WTC11 (cell line): ENCODE measurements around the gene NDST4. TPM values are rescaled to one million over a fixed set of nuclear protein-coding genes. Genes with fewer than 3 reads are reported as not detected.

Source experiments
- ATAC-seq: fragments of 200-7000 bp; cut with Tn5 transposase; 2 replicates; pipeline ENCODE4 v1.10.0; 2021; ENCODE audit warnings: mild to moderate bottlenecking, moderate library complexity
- CTCF ChIA-PET: fragments of 300-600 bp; sonication (Branson Sonifier 250); formaldehyde crosslinking; loops from one replicate; lab custom pipeline; 2021; ENCODE audit warnings: antibody characterized with exemption; lab: Charles Lee
- POLR2A ChIA-PET: fragments of 350-600 bp; sonication (Branson Sonifier 250); formaldehyde crosslinking; loops from one replicate; lab custom pipeline; 2021; ENCODE audit warnings: antibody characterized with exemption; lab: Charles Lee
- DNase-seq: peaks from one replicate; pipeline ENCODE4 v3.0.0; 2021; ENCODE audit warnings: low spot score
- H3K27ac Mint-ChIP-seq: 2 replicates; pipeline ENCODE4 v1.8.0; 2021; ENCODE audit warnings: mixed read lengths
- H3K27me3 Mint-ChIP-seq: 2 replicates; pipeline ENCODE4 v1.8.0; 2021; ENCODE audit warnings: low read depth, mild to moderate bottlenecking, moderate library complexity, mixed read lengths
- H3K36me3 Mint-ChIP-seq: 2 replicates; pipeline ENCODE4 v1.8.0; 2021; ENCODE audit warnings: mixed read lengths
- H3K4me1 Mint-ChIP-seq: 2 replicates; pipeline ENCODE4 v1.8.0; 2022; ENCODE audit warnings: mixed read lengths
- H3K4me3 Mint-ChIP-seq: 2 replicates; pipeline ENCODE4 v1.8.0; 2021; ENCODE audit warnings: mild to moderate bottlenecking, moderate library complexity, mixed read lengths
- H3K9me3 Mint-ChIP-seq: 2 replicates; pipeline ENCODE4 v1.8.0; 2021; ENCODE audit warnings: mixed read lengths
- ARID4B ChIP-seq: sonication (generic); formaldehyde crosslinking; IDR thresholded peaks from 2 replicates; pipeline ENCODE4 v1.8.0; 2023; ENCODE audit warnings: missing genetic modification reagents, mild to moderate bottlenecking, borderline replicate concordance
- ATF1 ChIP-seq: sonication (generic); formaldehyde crosslinking; IDR thresholded peaks from 2 replicates; pipeline ENCODE4 v1.8.1; 2023; ENCODE audit warnings: mild to moderate bottlenecking, moderate library complexity, missing genetic modification reagents
- ATF2 ChIP-seq: sonication (generic); formaldehyde crosslinking; IDR thresholded peaks from 2 replicates; pipeline ENCODE4 v1.8.1; 2022; ENCODE audit warnings: low read depth, missing genetic modification reagents, borderline replicate concordance
- CBFB ChIP-seq: sonication (generic); formaldehyde crosslinking; IDR thresholded peaks from 2 replicates; pipeline ENCODE4 v1.8.1; 2022; ENCODE audit warnings: mild to moderate bottlenecking, low read depth, missing genetic modification reagents
- E2F4 ChIP-seq: sonication (generic); formaldehyde crosslinking; IDR thresholded peaks from 2 replicates; pipeline ENCODE4 v1.8.1; 2022; ENCODE audit warnings: low read depth, mild to moderate bottlenecking, moderate library complexity, missing genetic modification reagents, borderline replicate concordance
- EMX1 ChIP-seq: fragments of 250-450 bp; sonication (Bioruptor Pico); IDR thresholded peaks from 2 replicates; pipeline ENCODE4 v1.8.0; 2021; ENCODE audit warnings: mild to moderate bottlenecking
- FOXJ3 ChIP-seq: sonication (generic); formaldehyde crosslinking; IDR thresholded peaks from 2 replicates; pipeline ENCODE4 v1.9.0; 2021; ENCODE audit warnings: missing genetic modification reagents, mild to moderate bottlenecking, borderline replicate concordance
- FOXP1 ChIP-seq: sonication (generic); formaldehyde crosslinking; IDR thresholded peaks from 2 replicates; pipeline ENCODE4 v1.8.0; 2022; ENCODE audit warnings: missing genetic modification reagents, mild to moderate bottlenecking, moderate library complexity, borderline replicate concordance
- GTF2I ChIP-seq: fragments of 250-450 bp; sonication (Bioruptor Pico); conservative IDR thresholded peaks from 2 replicates; pipeline ENCODE4 v1.4.0; 2021; ENCODE audit warnings: mild to moderate bottlenecking
- KAT7 ChIP-seq: sonication (generic); formaldehyde crosslinking; IDR thresholded peaks from 2 replicates; pipeline ENCODE4 v1.8.1; 2023; ENCODE audit warnings: missing genetic modification reagents, mild to moderate bottlenecking, borderline replicate concordance
- MLX ChIP-seq: sonication (generic); formaldehyde crosslinking; IDR thresholded peaks from 2 replicates; pipeline ENCODE4 v1.8.1; 2023; ENCODE audit warnings: mild to moderate bottlenecking, missing genetic modification reagents, moderate library complexity
- MXD4 ChIP-seq: fragments of 250-450 bp; sonication (Bioruptor Pico); IDR thresholded peaks from 2 replicates; pipeline ENCODE4 v1.8.0; 2021; ENCODE audit warnings: mild to moderate bottlenecking, moderate library complexity, borderline replicate concordance
- NFE2L1 ChIP-seq: sonication (generic); formaldehyde crosslinking; IDR thresholded peaks from 2 replicates; pipeline ENCODE4 v1.8.1; 2023; ENCODE audit warnings: missing genetic modification reagents
- TEAD1 ChIP-seq: sonication (generic); formaldehyde crosslinking; IDR thresholded peaks from 2 replicates; pipeline ENCODE4 v1.8.0; 2022; ENCODE audit warnings: mild to moderate bottlenecking, missing genetic modification reagents
- ZNF425 ChIP-seq: fragments of 250-450 bp; sonication (Bioruptor Pico); conservative IDR thresholded peaks from 2 replicates; pipeline ENCODE4 v1.9.0; 2021; ENCODE audit warnings: mild to moderate bottlenecking
- total RNA-seq: library from RNA; stranded (reverse); gene quantifications from 3 replicates; pipeline ENCODE4 v1.2.3, GENCODE V29; 2021

NDST4 gene
- total RNA-seq, 1 experiment from 2014 or later = not detected

- TF ChIP-seq ATF2 (CRISPR knock-in tag) (no peak), TEAD1 (CRISPR knock-in tag) (no peak), ATF1 (no peak), E2F4 (CRISPR knock-in tag) (no peak), GTF2I (CRISPR knock-in tag) (no peak), CBFB (no peak), NFE2L1 (CRISPR knock-in tag) (no peak)
Observed at GRCh38 chr4:114921191-114921590, 192.2 kb downstream of the NDST4 start (continued).

- H3K27me3 Mint-ChIP-seq = no peaks in the 10 kb centered on the region
- no peak overlapping the region for H3K27ac Mint-ChIP-seq
- H3K4me1 Mint-ChIP-seq = no peaks in the 10 kb centered on the region; the same call in 1 of the 2 replicates
- TF ChIP-seq EMX1 (CRISPR knock-in tag) = no peak
- TF ChIP-seq KAT7 (CRISPR knock-in tag) = no peak
- TF ChIP-seq FOXP1 (CRISPR knock-in tag) = no peak
- TF ChIP-seq ZNF425 = no peak
- no peak for TF ChIP-seq MLX (CRISPR knock-in tag)
- TF ChIP-seq MXD4 (CRISPR knock-in tag) = no peak
- no peak for TF ChIP-seq ARID4B (CRISPR knock-in tag)
- TF ChIP-seq ATF1 = no peak
- ChIA-PET POLR2A (no interaction called here), CTCF (no interaction called here)
- no peak overlapping the region for H3K4me3 Mint-ChIP-seq
- H3K9me3 Mint-ChIP-seq = no peaks in the 10 kb centered on the region
- ATAC-seq (no peak), DNase-seq (no peak)
- no peaks in the 10 kb centered on the region for H3K36me3 Mint-ChIP-seq
Observed at GRCh38 chr4:114911111-114911510, 202.3 kb downstream of the NDST4 start.

GRCh38 chr4:114907568-114907967 is 205.9 kb downstream of the NDST4 start:
- no peak for TF ChIP-seq FOXJ3 (CRISPR knock-in tag)
- no peak for TF ChIP-seq MXD4 (CRISPR knock-in tag)
- TF ChIP-seq, all 79 proteins: peak for 0
- CTCF ChIA-PET = no interaction called here

More at GRCh38 chr4:114907568-114907967, 205.9 kb downstream of the NDST4 start:
- ATAC-seq (no peak), DNase-seq (no peak)
- H3K27ac Mint-ChIP-seq = no peak overlapping the region
- no peaks in the 10 kb centered on the region for H3K4me1 Mint-ChIP-seq
- no peaks in the 10 kb centered on the region for H3K27me3 Mint-ChIP-seq
- H3K9me3 Mint-ChIP-seq = no peaks in the 10 kb centered on the region
- no peaks in the 10 kb centered on the region for H3K36me3 Mint-ChIP-seq
- H3K4me3 Mint-ChIP-seq = no peak overlapping the region
- POLR2A ChIA-PET = interaction anchor here (0.6 kb wide), 1 partner anchor 156 kb away, joined by 3 read pairs; no protein-coding TSS in a partner anchor
